Large intestine (tissue), 3 donors: ENCODE results near the gene FAM170B. TPM values are rescaled to one million over a fixed set of nuclear protein-coding genes. Genes with fewer than 3 reads are reported as not detected.

ENCODE experiments used
- DNase-seq, 2 donors: peaks; one replicate each; pipeline versions ENCODE4 v3.0.0 to v3.0.0-alpha.2; 2013
- H3K27ac ChIP-seq: one replicate; pipeline ENCODE4 v1.5.1; 2013; ENCODE audit warnings: low read length
- H3K27me3 ChIP-seq: 2 replicates; pipeline ENCODE4 v1.6.1; 2013; ENCODE audit warnings: low read length; ENCODE audit not compliant: control insufficient read depth, insufficient read depth
- H3K36me3 ChIP-seq: 2 replicates; pipeline ENCODE4 v1.6.1; 2013; ENCODE audit warnings: low read length; ENCODE audit not compliant: control insufficient read depth, insufficient read depth
- H3K4me1 ChIP-seq: one replicate; pipeline ENCODE4 v1.6.1; 2013; ENCODE audit warnings: low read length; ENCODE audit not compliant: control insufficient read depth, insufficient read depth
- H3K4me3 ChIP-seq: one replicate; pipeline ENCODE4 v1.5.1; 2013; ENCODE audit warnings: low read length
- H3K9me3 ChIP-seq: one replicate; pipeline ENCODE4 v1.6.1; 2013; ENCODE audit warnings: mild to moderate bottlenecking, low read depth, low read length, moderate library complexity; ENCODE audit not compliant: control insufficient read depth
- WGBS: methylation state at CpG from one replicate; pipeline ENCODE4 v1.1.5; 2013; ENCODE audit warnings: low lambda C conversion rate; ENCODE audit not compliant: insufficient coverage; 5-methylcytosine and 5-hydroxymethylcytosine counted together
- polyA plus RNA-seq: library from polyadenylated mRNA; unstranded; fragments of 120-200 nt; gene quantifications from one replicate; pipeline ENCODE4 v1.2.1, GENCODE V29; 2013

The FAM170B gene
- polyA plus RNA-seq, 1 donor, result not detected

DNA sequence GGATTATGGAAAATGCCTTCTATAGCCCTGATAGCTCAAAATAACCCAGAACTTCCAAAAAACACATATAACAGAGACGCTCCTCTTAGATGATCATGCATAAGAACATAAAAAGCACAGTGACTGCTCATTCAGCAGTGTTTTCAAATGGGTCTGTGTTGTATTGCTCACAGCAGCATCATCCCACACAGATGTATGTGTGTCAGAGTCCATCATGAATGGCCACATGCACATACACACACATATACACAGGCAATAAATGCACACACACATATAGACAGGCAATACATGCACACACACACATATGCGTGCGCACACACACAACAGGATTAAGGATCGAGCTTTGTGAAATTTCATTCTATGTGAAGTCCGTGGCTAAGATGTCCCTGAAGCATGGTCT lies 28.2 kb upstream of the FAM170B start:
- H3K4me3 ChIP-seq, result no peak overlapping the region
- WGBS, result no CpG with 5 or more reads among the region's 5 CpGs
- no peak overlapping the region for H3K27ac ChIP-seq
- no peak for DNase-seq
- H3K27me3 ChIP-seq, result peaks cover 3% of the 10 kb centered on the region
- no peaks in the 10 kb centered on the region for H3K36me3 ChIP-seq
- H3K4me1 ChIP-seq, result no peaks in the 10 kb centered on the region
- no peaks in the 10 kb centered on the region for H3K9me3 ChIP-seq

DNA sequence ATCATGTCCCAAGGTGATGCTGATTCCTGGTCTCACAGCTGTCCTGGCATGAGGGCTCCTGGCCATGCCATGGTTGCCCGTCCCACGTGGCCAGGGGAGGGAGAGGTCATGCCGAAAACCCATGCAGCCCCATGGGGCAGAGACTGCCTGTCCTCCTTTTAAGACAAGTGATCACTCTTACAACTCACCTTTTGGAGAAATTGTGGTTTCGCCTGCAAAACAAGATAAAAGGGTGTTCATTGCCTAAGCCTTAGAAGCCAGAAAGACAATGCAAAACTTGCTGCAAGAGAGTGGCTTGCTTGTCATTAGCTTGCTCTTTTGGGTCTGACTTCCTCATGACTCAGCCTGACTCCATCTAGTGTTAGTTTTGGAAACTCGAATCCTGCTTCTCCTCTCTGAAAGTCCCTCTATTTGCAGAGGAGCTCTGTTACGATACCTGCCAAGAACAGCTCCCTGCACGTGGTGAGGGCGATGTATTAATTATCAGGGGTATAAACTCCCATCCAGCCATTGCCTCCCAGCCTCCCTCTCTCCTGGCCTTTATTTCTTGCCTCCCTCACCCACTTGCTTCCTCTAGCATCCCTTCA lies 27.7 kb upstream of the FAM170B start:
- H3K4me1 ChIP-seq, result no peaks in the 10 kb centered on the region
- H3K27ac ChIP-seq, result no peak overlapping the region
- H3K27me3 ChIP-seq, result peaks cover 3% of the 10 kb centered on the region
- no peaks in the 10 kb centered on the region for H3K9me3 ChIP-seq
- DNase-seq, result peak in 1 of 2 donors; percentile 14
- WGBS, result no CpG with 5 or more reads among the region's 8 CpGs
- H3K4me3 ChIP-seq, result no peak overlapping the region
- H3K36me3 ChIP-seq, result no peaks in the 10 kb centered on the region

DNA sequence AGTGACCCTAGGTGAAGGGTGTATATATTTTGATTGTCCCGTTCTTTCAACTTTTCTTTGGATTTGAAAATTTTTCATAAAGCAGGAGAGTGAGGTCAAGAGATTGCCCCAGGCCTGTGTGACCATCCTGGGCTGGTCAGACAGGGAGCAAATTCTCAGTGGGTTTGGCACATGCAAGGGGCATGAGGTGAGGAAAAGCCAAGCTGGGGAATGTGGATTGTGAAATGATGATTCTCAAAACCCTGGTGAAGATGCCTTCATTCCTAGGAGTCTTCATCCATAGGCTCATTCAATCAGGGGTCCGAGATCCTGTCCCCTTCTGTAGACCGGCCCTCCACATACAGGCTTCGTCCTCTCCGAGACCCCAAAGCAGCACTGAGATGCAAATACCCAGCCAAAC lies 27.0 kb upstream of the FAM170B start:
- DNase-seq, result no peak
- Histone ChIP-seq H3K4me1 (no peaks in the 10 kb centered on the region), H3K9me3 (no peaks in the 10 kb centered on the region), H3K27ac (no peak overlapping the region), H3K36me3 (no peaks in the 10 kb centered on the region), H3K4me3 (no peak overlapping the region), H3K27me3 (peaks cover 3% of the 10 kb centered on the region)
- WGBS, result 100% methylated on average over 1 of the region's 5 CpGs

DNA sequence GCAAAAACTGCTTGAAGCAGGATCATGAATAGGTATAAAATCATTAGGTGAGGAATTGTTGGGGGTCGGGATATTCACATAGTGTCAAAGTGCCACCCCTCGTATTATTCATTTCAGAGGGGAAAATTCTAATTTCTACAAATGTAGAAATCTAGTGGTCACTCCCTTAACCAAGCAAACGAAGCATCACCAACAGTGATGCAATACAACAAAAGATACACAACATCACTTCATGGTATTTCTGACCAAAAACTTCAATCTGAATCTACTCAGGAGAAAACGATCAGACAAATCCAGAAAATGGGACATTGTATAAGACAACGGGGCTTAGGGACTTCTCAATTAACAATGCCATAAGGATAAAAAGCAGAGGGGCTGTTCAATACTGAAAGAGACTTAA lies 26.3 kb upstream of the FAM170B start:
- H3K36me3 ChIP-seq, result no peaks in the 10 kb centered on the region

DNA sequence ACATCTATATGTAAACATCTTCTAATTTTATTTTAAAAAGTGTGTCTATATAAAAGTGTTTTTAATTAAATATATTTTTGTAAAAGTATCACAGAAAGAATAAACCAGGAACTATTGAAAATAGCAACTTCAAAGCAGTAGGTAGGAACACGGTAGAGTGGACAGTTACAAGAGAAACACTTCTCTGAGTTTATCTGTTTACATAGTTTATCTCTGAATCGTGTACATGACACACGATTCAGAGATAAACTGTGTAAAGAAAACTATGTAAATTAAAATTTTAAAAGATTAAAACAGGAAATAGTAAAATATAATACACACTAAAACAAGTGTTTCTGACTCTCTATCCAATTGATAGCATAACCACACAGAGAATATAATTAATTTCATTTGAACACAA lies 25.1 kb upstream of the FAM170B start:
- no peak overlapping the region for H3K27ac ChIP-seq
- H3K4me1 ChIP-seq, result no peaks in the 10 kb centered on the region
- H3K4me3 ChIP-seq, result no peak overlapping the region
- no peak for DNase-seq
- H3K36me3 ChIP-seq, result no peaks in the 10 kb centered on the region
- WGBS, result 0% methylated on average over 3 of the region's 3 CpGs
- peaks cover 3% of the 10 kb centered on the region for H3K27me3 ChIP-seq
- no peaks in the 10 kb centered on the region for H3K9me3 ChIP-seq

More for the DNA sequence above, 26.3 kb upstream of the FAM170B start:
- H3K4me3 ChIP-seq, result no peak overlapping the region
- no peak overlapping the region for H3K27ac ChIP-seq
- no peaks in the 10 kb centered on the region for H3K4me1 ChIP-seq
- 100% methylated on average over 1 of the region's 5 CpGs for WGBS
- H3K9me3 ChIP-seq, result no peaks in the 10 kb centered on the region
- DNase-seq, result no peak
- H3K27me3 ChIP-seq, result peaks cover 3% of the 10 kb centered on the region

DNA sequence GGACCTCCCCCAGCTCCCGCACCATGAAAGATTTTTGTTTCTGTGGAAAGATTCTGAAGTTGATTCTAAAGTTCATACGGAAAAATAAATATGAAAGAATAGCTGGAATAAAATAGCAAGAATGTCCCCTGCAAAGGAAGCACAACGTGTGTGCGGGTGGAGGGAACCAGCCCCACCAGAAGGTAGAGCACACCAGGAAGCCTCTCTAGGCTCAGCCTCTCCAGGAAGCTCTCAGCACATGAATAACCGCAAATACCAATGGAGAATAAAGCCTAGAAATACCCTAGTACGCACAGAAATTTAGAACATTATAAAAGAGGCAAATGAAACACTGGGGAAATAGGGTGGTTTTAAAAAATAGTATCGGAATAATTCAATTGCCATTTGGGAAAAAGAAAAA lies 24.6 kb upstream of the FAM170B start:
- H3K27me3 ChIP-seq, result peaks cover 3% of the 10 kb centered on the region
- DNase-seq, result no peak
- H3K4me3 ChIP-seq, result no peak overlapping the region
- H3K9me3 ChIP-seq, result no peaks in the 10 kb centered on the region
- H3K27ac ChIP-seq, result no peak overlapping the region
- no peaks in the 10 kb centered on the region for H3K4me1 ChIP-seq
- H3K36me3 ChIP-seq, result no peaks in the 10 kb centered on the region
- 100% methylated on average over 2 of the region's 7 CpGs for WGBS

DNA sequence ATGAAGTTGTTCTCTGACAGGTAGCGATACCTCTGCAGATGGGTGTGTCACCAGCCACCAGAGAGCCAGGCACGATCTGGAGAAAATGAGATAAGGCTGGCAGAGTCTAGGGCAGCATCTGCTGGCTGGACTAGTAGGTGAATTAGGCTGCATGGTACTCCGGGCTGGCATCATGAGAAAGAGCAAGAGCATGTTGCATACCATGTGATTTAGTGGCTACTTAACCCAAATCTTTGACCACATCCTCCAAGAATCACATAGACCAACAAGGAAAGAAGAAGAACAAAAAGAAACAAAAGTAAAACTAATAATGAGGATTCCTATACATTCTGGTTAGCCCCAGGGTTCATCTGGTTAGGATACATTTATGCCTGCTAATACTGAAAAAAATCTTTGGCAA lies 23.4 kb upstream of the FAM170B start:
- no peak for DNase-seq
- Histone ChIP-seq H3K36me3 (no peaks in the 10 kb centered on the region), H3K4me1 (no peaks in the 10 kb centered on the region), H3K27me3 (no peaks in the 10 kb centered on the region), H3K9me3 (no peaks in the 10 kb centered on the region), H3K27ac (no peak overlapping the region), H3K4me3 (no peak overlapping the region)
- no CpG with 5 or more reads among the region's 3 CpGs for WGBS

DNA sequence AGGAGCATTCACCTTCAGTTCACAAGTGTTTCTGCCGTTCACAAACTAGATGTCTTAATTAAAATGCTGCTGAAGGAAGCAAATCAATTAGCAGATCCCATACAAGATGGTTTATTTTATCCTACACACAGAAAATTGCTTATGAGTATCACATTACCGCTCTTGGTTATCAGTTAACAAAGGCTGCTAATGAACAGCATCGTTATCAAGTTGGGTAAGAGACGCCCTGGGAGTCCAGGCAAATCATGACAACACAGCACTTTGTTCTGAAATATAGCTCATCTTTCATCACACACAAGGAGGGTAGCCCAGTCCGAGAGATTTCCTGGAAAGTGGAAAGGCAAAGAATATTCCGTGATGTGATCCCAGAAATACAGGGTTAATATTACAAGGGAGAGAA lies 20.8 kb upstream of the FAM170B start:
- Histone ChIP-seq H3K4me3 (no peak overlapping the region), H3K36me3 (no peaks in the 10 kb centered on the region), H3K27me3 (no peaks in the 10 kb centered on the region), H3K9me3 (no peaks in the 10 kb centered on the region), H3K27ac (no peak overlapping the region), H3K4me1 (no peaks in the 10 kb centered on the region)
- no peak for DNase-seq
- WGBS, result 50% methylated on average over 1 of the region's 6 CpGs

DNA sequence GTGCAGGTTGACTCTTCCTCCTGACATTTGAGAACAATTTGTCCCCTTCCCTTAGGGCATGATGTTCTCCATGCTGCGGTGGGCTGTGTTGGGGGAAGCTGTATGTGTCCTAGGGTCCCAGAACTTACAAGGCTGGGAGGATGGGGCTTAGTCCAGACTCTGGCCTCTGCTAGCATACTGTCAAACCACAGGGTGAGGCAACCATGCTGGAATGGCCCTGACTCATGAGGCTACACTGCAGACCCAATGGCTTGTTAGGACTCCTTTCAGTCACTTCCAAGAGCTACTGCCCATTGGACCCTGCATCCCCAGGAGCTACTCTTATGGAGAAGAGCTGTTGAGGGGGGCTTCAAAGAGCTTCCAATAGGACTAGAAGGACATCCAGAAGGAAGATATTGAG lies 20.1 kb upstream of the FAM170B start:
- Histone ChIP-seq H3K27ac (no peak overlapping the region), H3K36me3 (no peaks in the 10 kb centered on the region), H3K27me3 (no peaks in the 10 kb centered on the region), H3K9me3 (no peaks in the 10 kb centered on the region), H3K4me3 (no peak overlapping the region), H3K4me1 (no peaks in the 10 kb centered on the region)
- DNase-seq, result no peak
- no CpG with 5 or more reads among the region's 1 CpG for WGBS

DNA sequence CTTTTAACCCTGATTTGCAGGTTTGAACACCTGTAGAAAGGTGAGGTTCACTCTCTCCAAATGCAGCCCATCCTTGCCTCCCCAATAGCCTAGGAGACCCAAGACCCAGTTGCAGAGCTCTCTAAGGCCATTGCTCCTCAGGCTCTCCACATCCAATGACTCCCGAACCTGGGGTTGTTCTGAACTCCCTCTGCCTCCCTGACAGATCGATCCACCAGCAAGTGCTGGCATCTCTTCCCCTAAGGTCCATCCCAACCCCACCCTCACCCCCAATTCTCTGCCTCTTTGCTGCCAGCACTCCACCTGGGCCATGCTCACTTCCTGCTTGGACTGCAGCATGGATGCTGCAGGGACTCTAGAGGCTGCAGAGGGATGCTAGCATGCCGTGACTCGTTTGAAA lies 19.3 kb upstream of the FAM170B start:
- no peak for DNase-seq
- no CpG with 5 or more reads among the region's 4 CpGs for WGBS
- no peaks in the 10 kb centered on the region for H3K4me1 ChIP-seq
- no peak overlapping the region for H3K4me3 ChIP-seq
- H3K27me3 ChIP-seq, result no peaks in the 10 kb centered on the region
- H3K36me3 ChIP-seq, result no peaks in the 10 kb centered on the region
- no peaks in the 10 kb centered on the region for H3K9me3 ChIP-seq
- H3K27ac ChIP-seq, result no peak overlapping the region

DNA sequence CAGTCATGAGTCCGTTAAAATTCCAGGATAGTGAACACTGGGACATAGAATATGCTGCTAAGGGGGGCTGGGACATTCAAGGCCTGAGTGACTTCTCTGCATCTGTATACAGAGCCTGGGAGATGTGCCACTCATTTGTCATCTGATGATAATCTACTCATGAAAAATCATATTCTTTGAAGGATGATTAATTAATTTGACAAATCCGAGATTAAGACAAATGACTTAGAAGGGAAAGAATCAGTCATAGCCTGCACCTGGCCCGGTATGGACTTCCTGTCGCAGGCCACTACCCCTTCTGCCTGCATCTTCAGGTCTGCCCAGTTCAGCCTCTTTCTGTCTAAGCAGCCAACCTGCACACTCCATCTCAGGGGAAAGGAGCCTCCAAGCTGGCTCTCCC lies 18.8 kb upstream of the FAM170B start:
- Histone ChIP-seq H3K27me3 (no peaks in the 10 kb centered on the region), H3K4me3 (no peak overlapping the region), H3K27ac (no peak overlapping the region), H3K9me3 (no peaks in the 10 kb centered on the region), H3K36me3 (no peaks in the 10 kb centered on the region), H3K4me1 (no peaks in the 10 kb centered on the region)
- no peak for DNase-seq
- WGBS, result no CpG with 5 or more reads among the region's 4 CpGs
